MM.1S (cell line): ENCODE results near the gene NUP188.

Source experiments
- CTCF ChIP-seq: fragments of 300-600 bp; sonication (generic); IDR thresholded peaks from 2 replicates; pipeline ENCODE4 v1.5.1; 2016; ENCODE audit warnings: antibody characterized with exemption, low read length, mixed read lengths
- EZH2 ChIP-seq: fragments of 300-600 bp; sonication (generic); optimal IDR thresholded peaks from 2 replicates; pipeline ENCODE3; 2017; ENCODE audit warnings: low read depth, mild to moderate bottlenecking, antibody characterized with exemption, low read length, mixed read lengths

GRCh38 chr9:128905964-128906363 lies 41.5 kb upstream of the NUP188 start:
- TF ChIP-seq CTCF (no peak), EZH2 (no peak)
